Measurements from ENCODE around the gene CARD18.
"Not testable (repeated sequence)": the region's sequence is repeated elsewhere in the genome, so short reads cannot be mapped to it uniquely, and the experiment has no call there.

CARD18 gene

DNA sequence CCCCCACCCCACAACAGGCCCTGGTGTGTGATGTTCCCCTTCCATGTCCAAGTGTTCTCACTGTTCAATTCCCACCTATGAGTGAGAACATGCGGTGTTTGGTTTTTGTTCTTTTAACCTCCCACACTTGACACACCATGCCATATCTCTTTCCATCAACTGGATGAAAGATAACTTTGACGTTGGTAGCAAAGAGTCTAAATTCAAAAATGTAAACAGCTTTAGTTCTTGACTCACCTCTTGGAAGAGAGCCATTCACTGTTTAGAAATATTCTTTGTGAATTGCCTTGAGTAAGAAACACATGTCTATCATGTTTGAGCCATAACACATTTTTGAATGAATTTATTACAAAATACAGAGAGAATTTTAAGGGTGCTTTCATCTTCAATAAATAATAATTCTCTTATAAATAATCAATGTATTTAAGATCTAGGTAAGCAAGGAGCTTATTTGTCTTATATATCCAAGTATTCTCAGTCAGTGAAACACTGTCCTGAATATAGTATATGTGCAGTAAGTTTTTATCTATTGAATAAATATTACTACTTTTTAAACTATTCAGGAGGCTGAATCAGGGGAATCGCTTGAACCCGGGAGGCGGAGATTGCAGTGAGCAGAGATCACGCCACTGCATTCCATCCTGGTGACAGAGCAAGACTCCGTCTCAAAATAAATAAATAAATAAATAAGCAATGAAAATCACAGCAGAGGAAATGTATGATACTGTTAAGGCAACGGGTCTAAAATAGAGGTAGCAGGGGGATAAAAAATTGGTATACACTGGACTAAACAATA, 6.7 kb downstream of the CARD18 start:
- DNase-seq = no peak

DNA sequence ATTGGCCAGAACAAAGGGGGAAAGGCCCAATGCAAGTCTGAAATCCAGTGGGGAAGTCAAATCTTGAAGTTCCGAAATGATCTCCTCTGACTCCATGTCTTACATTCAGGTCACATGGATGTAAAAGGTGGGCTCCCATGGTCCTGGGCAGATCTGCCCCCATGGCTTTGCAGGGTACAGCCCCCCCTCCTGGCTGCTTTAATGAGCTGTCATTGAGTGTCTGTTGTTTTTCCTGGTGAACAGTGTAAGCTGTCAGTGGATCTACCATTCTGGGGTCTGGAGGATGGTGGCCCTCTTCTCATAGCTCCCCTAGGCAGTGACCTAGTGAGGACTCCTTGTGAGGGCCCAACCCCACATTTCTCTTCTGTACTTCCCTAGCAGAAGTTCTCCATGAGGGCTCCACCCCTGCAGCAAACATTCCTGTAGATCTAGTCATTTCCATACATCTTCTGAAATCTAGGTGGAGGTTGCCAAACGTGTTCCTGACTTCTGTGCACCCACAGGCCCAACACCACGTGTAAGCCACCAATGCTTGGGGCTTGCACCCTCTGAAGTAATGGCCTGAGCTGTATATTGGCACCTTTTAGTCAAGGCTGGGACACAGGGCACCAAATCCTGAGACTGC, 9.3 kb downstream of the CARD18 start:
- no peak for DNase-seq

DNA sequence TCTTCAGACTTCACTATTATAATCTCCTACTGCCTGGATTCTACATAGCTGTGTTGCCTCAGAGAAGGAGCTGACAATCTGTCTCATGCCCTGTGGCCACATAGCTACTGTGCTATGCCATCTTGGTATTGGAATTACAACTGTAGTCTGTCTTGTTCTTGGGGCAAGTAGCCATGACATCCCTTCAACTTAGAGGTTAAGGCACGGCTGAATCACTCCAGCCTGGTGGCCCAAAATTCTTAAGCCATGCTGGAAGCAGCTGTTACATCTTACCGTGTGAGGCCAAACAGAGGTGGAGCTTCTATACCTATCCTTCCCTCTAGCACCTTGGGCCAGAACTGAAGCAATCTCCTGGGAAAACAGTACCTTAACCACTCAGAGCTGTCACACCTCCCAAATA, 14.8 kb downstream of the CARD18 start:
- DNase-seq = no peak

DNA sequence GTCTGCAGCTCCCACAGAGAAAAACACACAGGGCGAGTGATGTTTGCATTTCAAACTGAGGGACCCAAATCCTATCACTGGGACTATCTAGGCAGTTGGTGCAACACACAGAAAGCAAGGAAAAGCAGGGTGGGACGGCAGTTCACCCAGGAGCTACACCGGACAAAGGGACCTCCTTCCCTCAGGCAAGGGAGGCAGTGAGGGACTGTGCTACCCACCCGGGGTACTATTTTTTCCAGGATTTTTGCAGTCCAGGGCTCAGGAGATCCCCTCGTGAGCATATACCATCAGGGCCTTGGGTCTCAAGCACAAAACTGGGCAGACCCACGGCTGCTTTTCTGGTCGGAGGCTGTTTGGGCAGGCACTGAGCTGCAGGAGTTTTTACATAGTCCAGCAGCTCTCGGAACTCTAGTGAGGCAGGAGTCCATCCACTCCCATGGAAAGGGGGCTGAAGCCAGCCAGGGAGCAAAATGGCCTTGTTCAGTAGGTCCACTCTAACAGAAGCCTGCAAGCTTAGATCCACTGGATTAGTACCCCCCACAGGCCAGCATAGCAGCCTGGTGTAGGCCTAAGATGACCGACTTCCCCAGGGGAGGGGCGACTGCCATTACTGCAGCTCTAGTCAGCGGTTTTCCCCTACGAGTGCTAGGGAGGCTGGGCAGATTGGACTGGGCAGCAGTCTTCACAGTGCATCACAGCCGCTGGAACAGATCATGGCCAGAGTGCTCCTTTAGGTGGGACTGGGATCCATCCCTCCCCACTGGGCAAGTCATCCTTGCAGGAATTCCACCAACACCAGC, 28.2 kb downstream of the CARD18 start:
- no peak for DNase-seq

DNA sequence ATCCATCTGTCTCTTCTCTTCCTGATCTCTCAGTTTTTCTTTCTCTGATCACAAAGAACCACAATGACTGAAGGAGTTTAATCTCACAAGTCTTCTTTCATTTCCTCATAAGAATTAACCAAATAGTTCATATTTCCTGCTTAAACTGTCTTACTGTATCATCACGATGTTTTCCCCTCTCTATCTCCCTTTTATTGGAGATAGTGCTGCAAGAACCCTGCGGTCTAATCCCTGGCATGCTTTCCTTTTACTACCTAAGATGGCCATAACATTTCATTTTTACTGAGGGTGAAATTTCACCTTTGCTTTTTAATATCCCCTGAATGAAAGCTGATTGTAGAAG, 28.9 kb downstream of the CARD18 start:
- no peak for DNase-seq

DNA sequence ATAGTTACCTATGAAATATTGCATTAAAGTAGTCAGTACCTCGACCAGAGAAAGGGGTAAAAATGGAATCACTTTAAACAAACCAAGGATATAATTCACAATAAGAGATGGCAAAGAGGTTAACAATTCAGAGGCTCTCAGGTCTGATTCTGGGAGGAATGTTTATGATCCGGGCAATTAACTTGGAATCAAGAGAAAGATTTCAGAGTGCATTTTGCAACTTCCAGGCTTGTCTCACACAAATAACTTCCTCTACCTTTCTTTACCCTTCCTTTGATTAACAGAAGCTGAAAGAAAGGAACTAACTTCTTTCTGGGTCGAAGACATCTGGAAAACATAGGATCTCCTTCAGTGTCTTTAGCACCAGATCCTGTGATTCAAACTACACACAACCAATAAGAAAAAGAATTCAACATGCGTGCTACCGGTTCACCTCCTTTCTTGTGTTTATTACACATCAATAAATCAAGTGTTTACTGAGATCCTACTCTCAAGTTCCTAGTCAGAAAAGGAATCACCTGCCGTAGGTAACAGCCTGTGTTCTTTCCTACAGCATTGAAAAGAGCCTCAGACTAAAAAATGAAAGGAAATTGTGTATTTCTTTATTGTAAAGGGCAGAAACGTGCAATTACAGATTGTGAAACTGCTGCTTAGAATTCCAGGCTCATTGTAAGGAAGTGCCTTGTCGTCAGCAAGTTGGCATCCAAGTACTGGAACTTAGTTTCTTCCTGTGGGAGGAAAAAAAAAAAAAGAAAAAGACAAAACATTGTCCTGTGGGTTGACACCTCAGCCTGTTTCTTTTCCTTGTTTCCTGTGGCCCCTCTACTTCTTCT, 29.5 kb downstream of the CARD18 start:
- DNase-seq = no peak

DNA sequence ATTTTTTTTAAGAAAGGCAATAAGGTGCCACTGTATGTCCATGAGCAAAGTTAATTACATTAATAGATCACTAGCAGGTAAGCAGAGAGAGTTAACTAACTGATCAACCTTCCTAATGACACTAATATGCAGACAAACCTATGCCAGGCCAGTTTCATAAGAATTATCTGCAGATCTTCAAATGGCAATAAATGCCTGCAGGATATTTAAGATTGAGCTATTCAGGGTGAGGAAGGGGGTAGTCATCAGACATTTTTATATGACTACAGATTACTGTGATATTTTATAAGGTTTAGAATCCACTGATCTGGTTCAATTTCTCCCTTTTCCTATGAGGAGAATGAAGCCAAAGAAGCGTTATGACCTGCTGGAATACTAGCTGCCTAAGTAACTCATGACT, 30.2 kb downstream of the CARD18 start:
- DNase-seq = no peak

DNA sequence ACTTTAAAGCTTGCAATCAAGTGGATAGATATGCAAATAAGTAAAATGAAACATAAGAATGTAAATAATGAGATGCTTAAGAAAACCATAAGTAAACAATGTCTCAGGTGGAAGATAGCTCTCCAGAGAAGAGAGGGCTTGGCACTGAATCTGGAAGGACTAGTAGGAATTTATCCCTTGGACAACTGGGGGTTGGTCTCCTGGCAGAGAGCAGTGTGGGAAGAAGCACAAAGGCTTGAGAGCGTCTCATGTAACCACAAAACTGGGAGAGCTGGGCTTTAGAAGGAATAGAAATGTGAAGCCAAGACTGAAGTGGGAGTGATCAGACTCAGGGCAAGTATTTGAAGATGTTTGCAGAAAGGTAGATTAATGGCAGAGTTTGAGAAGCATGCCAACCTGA, 31.3 kb downstream of the CARD18 start:
- DNase-seq = no peak

DNA sequence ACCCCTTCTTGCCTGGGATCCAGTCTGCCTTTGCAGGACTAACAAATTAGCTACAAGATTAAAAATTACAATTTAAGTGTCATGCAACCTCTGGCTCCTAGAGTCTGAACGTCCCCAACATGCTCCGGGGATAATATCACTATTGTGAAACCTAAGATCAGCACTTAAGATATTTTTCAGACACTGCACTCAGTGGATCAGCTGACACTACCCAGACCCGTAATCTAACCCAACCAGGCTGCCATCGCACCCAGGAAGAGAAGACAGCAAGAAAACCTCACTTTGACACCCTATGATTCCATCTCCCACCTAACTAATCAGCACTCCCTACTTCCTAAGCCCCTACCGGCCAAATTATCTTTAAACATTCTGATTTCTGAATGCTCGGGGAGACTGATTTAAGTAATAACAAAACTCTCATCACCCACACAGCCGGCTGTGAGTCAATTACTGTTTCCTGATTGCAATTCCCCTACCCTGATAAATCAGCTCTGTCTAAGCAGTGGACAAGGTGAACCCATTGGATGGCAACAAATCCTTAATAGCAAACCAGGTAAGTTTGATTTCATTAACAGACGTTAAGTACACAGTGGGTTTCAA, 32.2 kb downstream of the CARD18 start:
- DNase-seq = not testable (repeated sequence)

DNA sequence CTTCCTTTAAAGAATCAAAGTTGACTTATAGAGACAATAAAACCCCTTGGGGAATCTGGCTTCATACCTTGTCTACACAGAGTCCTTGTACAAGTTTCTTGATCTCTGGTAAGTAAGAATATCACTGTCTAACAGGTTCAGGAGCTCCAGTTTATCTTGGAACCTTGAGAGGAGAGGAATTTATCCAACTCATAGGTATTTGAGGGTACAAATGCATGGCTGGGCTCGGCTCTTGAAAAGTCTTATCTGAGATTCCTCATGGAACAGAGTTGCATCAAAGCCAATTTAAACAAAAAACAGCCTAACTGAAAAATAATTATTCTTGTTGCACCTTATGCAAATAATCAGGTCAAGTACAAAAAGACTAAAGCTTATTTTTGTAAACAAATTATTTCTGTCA, 33.4 kb downstream of the CARD18 start:
- DNase-seq = no peak

DNA sequence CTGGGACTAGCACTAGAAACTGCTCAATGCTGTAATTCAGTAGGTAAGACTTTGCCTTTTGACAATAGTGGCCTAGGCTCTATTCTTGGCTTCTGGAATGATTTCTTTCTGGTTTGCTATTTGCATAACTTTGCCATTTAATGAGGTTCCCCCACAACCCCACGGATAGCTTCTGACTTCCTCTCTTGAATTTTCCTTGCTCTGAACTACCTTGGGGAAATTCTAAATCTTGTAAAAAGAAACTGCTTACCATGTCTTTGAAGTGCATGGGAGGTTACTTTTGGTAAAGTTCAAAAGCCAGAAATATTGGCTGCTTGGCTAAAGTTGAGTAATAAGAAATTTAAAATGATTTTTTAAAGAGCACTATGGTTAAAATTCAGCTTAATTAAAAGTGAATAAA, 35.3 kb downstream of the CARD18 start:
- DNase-seq = no peak

DNA sequence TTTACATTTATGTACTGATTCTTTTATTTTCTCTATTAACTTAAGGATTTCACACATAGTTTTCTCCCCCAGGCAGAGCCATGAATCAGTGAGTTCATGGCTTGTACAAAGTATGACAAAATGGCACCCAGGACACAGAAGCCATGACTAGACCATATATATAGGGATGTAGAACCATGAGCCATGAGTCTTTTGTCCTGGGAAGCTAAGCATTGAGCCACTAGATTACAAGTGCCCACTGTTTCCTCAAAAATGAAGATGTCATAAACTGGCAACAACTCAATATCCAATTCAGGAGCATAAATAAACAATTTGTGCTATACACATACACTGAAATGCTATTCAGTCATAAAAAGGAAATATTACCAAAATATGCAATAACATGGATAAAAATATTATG, 36.2 kb downstream of the CARD18 start:
- DNase-seq = no peak

DNA sequence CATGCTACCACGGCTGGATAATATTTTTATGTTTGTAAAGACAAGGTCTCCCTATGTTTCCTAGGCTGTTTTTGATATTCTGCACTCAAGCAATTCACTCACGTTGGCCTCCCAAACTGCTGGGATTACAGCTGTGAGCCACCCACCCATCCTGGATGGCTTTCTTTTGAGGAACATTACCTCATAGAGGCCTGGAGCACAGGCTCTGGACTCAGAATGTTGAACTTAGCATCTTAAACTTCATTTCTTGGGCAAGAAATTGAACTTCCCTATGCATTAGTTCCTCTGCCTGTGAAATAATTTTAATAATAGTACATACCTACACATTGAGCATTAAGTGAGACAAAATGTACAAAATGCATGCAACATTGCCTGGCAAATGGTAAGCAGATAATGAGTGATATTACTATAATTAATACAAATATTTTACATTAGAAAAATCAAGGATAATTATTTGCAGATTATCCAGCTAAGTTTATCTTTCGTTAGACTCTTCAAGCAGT, 37.4 kb downstream of the CARD18 start:
- DNase-seq = not testable (repeated sequence)

DNA sequence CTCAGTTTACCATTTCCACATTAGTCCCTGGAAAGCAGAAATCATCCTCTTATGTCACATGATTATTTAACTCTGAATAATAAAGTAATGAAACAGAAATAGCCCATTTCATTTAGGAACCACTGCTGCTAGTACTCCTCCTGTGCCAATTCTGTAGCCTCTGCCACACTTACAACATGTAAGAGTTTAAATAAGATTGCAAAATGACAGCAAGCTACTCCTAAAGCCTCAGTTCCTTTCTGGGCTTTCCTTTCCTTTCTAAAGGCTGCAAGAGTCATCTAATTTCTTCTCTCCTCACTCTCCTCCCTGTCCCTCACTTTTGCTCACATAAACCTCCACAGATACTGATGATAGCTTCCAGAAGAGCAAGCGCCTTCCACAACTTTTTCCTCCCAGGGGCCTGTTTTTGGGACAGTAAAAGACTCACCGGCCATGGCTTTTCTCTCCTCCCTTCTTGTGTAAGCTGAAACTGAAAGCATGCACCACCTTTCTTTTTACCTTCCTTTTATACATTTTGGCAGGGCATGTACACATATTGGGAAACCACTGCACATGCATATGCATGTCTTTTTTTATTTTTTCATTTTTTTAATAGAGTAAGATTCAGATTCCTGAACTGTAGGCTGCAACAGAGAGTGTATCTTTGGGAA, 38.5 kb downstream of the CARD18 start:
- no peak for DNase-seq

DNA sequence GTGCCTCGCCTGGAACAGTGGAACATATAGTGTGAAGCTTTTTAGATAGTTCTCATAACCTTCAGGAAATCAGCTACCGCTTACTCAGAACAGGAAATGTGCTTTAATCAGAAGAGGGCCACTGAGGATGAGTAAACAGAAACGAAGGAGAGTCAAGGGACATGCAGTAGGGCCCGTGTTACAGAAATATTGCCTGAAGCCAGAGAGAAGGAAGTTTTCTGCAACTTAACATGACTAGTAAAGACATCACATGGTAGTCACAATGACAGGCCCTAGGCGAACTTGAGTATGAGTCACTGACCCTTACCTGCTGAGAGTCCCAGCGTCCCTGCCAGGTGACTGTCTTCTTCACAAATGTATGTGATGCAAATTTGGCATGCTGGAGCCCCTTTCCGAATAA, 39.4 kb downstream of the CARD18 start:
- DNase-seq = no peak

DNA sequence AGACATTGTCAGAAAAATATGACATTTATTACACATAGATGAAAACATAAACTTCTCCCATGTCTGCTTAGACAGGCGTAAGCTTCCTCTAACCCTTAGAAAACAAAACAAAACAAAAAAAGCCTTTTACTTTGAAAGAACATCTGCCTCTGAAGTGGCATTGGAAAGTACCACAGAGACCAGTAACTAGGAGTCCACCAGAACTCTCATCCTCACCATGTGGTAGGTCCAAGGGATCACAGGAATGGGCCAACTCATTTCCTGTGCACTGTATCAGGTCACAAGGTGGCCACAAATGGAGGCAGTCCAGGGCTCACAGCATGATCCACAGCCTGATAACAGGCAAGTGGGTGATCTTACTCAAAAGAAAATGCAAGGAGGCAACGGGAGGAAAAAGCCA, 40.0 kb downstream of the CARD18 start:
- DNase-seq = not testable (repeated sequence)

DNA sequence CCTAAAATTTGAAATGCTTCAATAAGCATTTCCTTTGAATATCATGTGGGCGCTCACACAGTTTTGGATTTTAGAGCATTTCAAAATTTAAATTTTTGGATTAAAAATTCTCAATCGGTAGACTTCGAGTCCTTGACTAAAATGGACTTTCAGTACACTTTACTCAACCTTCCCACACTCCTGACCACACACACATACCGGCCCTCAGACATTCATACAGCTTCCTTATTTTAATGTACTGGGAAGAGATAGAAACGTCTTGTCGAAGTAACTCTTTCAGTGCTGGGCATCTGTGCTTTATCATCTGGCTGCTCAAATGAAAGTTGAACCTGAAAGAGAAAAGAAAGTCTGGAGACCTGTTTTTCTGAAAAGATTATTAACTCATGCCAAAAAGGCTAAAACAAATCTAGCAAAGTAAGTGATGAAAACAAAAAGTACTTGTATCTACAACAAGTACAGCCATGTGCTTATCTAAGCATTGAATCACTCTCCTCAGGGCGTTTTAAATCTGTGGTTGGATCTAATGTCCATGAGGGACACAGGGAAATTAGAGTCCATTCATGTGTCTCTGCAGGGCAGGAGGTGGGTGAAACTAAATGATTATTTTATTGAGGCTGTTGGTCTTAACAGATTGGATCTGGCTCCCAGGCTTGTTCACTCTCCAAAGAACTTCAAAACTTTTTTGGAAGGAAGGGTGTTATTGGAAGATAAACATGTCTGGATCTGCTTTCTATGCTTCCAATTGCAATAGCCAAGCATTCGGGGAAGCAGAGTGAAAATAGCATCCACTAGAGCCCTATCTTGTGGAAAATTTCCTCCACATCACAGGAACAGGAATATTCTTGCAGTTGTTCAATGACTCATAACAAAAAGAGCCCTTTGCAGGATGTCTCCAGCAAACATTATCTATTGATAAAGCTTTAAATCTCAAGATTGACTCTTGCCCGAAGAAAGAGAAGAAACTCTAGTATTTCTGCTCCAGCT, 47.0 kb downstream of the CARD18 start:
- DNase-seq = no peak

Measured in stimulated activated CD4-positive, alpha-beta T cell treated with anti-CD3 and anti-CD28 coated beads, Interleukin-1b, Interleukin-23, amount 100 ng/mL, for 48 hours (primary cell).